BJ (cell line): Measurements from ENCODE around the gene SF1. TPM values are rescaled to one million over a fixed set of nuclear protein-coding genes. Genes with fewer than 3 reads are reported as not detected.

Experiments
- CTCF ChIA-PET: fragments of 350-600 bp; formaldehyde crosslinking; extraction: SDS; loops from one replicate; lab custom pipeline; 2021; ENCODE audit warnings: antibody characterized with exemption, inconsistent platforms; lab: Yijun Ruan, JAX
- POLR2A ChIA-PET: fragments of 300-600 bp; sonication (Branson Sonifier 250); formaldehyde crosslinking; extraction: SDS; loops from one replicate; lab custom pipeline; 2021; ENCODE audit warnings: antibody characterized with exemption; lab: Charles Lee
- DNase-seq: peaks from one replicate; pipeline ENCODE4 v3.0.0-alpha.2; 2011; ENCODE audit warnings: low read depth
- H3K27me3 ChIP-seq: 2 replicates; pipeline ENCODE4 v1.6.0; 2011; ENCODE audit warnings: low read length; ENCODE audit not compliant: control insufficient read depth, insufficient read depth
- H3K36me3 ChIP-seq: 2 replicates; pipeline ENCODE4 v1.5.1; 2011; ENCODE audit warnings: low read length; ENCODE audit not compliant: control insufficient read depth, insufficient read depth
- H3K4me3 ChIP-seq: 2 replicates; pipeline ENCODE4 v1.5.1; 2011; ENCODE audit warnings: low read depth, mild to moderate bottlenecking, control low read depth, low read length
- CTCF ChIP-seq: IDR thresholded peaks from 2 replicates; pipeline ENCODE4 v1.5.1; 2011; ENCODE audit warnings: low read depth, mild to moderate bottlenecking, control low read depth, inconsistent platforms, low read length, moderate library complexity; ENCODE audit not compliant: insufficient read depth
- polyA plus RNA-seq: library from polyadenylated mRNA; depleted of rRNA; stranded (reverse); fragments of >200 nt; gene quantifications from 2 replicates; pipeline ENCODE4 v1.2.3, GENCODE V29; 2011

SF1 gene
- polyA plus RNA-seq, 1 experiment: 41.7 TPM

GRCh38 chr11:64755681-64756361, 22.5 kb downstream of the SF1 start:
- no peaks in the 10 kb centered on the region for H3K27me3 ChIP-seq
- no peak for TF ChIP-seq CTCF
- CTCF ChIA-PET: interaction anchor here (2.0 kb wide), 1 partner anchor 12 kb away, joined by 5 read pairs; no protein-coding TSS in a partner anchor
- POLR2A ChIA-PET: no interaction called here
- DNase-seq: no peak
- no peak overlapping the region for H3K4me3 ChIP-seq
- no peaks in the 10 kb centered on the region for H3K36me3 ChIP-seq

GRCh38 chr11:64754919-64755662, 23.3 kb downstream of the SF1 start:
- no peaks in the 10 kb centered on the region for H3K27me3 ChIP-seq
- TF ChIP-seq CTCF: no peak
- CTCF ChIA-PET: interaction anchor here (1.4 to 2.0 kb wide), 2 partner anchors 13 kb away, joined by 4 to 5 read pairs; no protein-coding TSS in a partner anchor
- no peaks in the 10 kb centered on the region for H3K36me3 ChIP-seq
- no peak overlapping the region for H3K4me3 ChIP-seq
- no peak for DNase-seq
- POLR2A ChIA-PET: no interaction called here

GRCh38 chr11:64754124-64754918, 24.0 kb downstream of the SF1 start:
- CTCF ChIA-PET: interaction anchor here (1.2 to 2.0 kb wide), 3 partner anchors 9 to 14 kb away, joined by 3 to 5 read pairs (median 4); no protein-coding TSS in a partner anchor
- no peak for TF ChIP-seq CTCF
- no peak for DNase-seq
- no peaks in the 10 kb centered on the region for H3K27me3 ChIP-seq
- POLR2A ChIA-PET: no interaction called here
- H3K4me3 ChIP-seq: no peak overlapping the region
- no peaks in the 10 kb centered on the region for H3K36me3 ChIP-seq

GRCh38 chr11:64753380-64754123, 24.8 kb downstream of the SF1 start:
- no peak for TF ChIP-seq CTCF
- ChIA-PET CTCF (interaction anchor here (1.2 kb wide), 1 partner anchor 10 kb away, joined by 3 read pairs; no protein-coding TSS in a partner anchor), POLR2A (no interaction called here)
- no peaks in the 10 kb centered on the region for H3K27me3 ChIP-seq
- DNase-seq: no peak
- H3K4me3 ChIP-seq: no peak overlapping the region
- H3K36me3 ChIP-seq: no peaks in the 10 kb centered on the region
